Activated CD8-positive, alpha-beta T cell treated with anti-CD3 and anti-CD28 coated beads, Interleukin-2, amount 10 ng/mL, durations not matched to agents 7 days and 5 days (primary cell): ENCODE data around the gene TMEM19. TPM values are rescaled to one million over a fixed set of nuclear protein-coding genes. Genes with fewer than 3 reads are reported as not detected.

Experiments used
- ATAC-seq: fragments of 150-1000 bp; cut with Tn5 transposase; one replicate; pipeline ENCODE4 v1.10.0; 2021; ENCODE audit warnings: moderate library complexity
- CTCF ChIA-PET: fragments of 350-600 bp; sonication (Branson Sonifier 250); formaldehyde crosslinking; loops from one replicate; lab custom pipeline; 2021; ENCODE audit warnings: antibody characterized with exemption; lab: Charles Lee
- POLR2A ChIA-PET: fragments of 350-600 bp; sonication (Branson Sonifier 250); formaldehyde crosslinking; loops from one replicate; lab custom pipeline; 2021; ENCODE audit warnings: antibody characterized with exemption; lab: Charles Lee
- DNase-seq: peaks from one replicate; pipeline ENCODE4 v3.0.0-alpha.2; 2020
- H3K27ac Mint-ChIP-seq: one replicate; pipeline ENCODE4 v1.8.0; 2021; ENCODE audit warnings: mild to moderate bottlenecking, mixed read lengths
- H3K27me3 Mint-ChIP-seq: one replicate; pipeline ENCODE4 v1.8.0; 2021; ENCODE audit warnings: low read depth, mixed read lengths
- H3K36me3 Mint-ChIP-seq: one replicate; pipeline ENCODE4 v1.8.0; 2021; ENCODE audit warnings: low read depth, mixed read lengths
- H3K4me1 Mint-ChIP-seq: one replicate; pipeline ENCODE4 v1.8.0; 2021; ENCODE audit warnings: low read depth, mixed read lengths
- H3K4me3 Mint-ChIP-seq: one replicate; pipeline ENCODE4 v1.8.0; 2021; ENCODE audit warnings: mild to moderate bottlenecking, mixed read lengths
- H3K9me3 Mint-ChIP-seq: one replicate; pipeline ENCODE4 v1.8.0; 2022; ENCODE audit warnings: mixed read lengths; ENCODE audit not compliant: insufficient read depth
- total RNA-seq, 2 experiments: library from RNA; stranded (reverse); gene quantifications; one replicate each; pipeline ENCODE4 v1.2.3, GENCODE V29; 2021

The TMEM19 gene
- total RNA-seq, 2 experiments from 2014 or later, result 22.1 to 23.9 TPM

GRCh38 chr12:71718611-71719010 lies 32.7 kb downstream of the TMEM19 start:
- ChIA-PET CTCF (no interaction called here), POLR2A (no interaction called here)
- H3K9me3 Mint-ChIP-seq, result peaks cover 5% of the 10 kb centered on the region
- no peak overlapping the region for H3K4me3 Mint-ChIP-seq
- H3K27me3 Mint-ChIP-seq, result no peaks in the 10 kb centered on the region
- no peak overlapping the region for H3K27ac Mint-ChIP-seq
- H3K36me3 Mint-ChIP-seq, result no peaks in the 10 kb centered on the region
- no peak for ATAC-seq
- DNase-seq, result no peak
- no peaks in the 10 kb centered on the region for H3K4me1 Mint-ChIP-seq

GRCh38 chr12:71719647-71720370 lies 33.9 kb downstream of the TMEM19 start:
- Mint-ChIP-seq H3K9me3 (no peaks in the 10 kb centered on the region), H3K27me3 (no peaks in the 10 kb centered on the region), H3K4me3 (no peak overlapping the region), H3K27ac (no peak overlapping the region), H3K36me3 (no peaks in the 10 kb centered on the region), H3K4me1 (no peaks in the 10 kb centered on the region)
- CTCF ChIA-PET, result interaction anchor here (0.6 kb wide), 1 partner anchor 12 kb away, joined by 3 read pairs; no protein-coding TSS in a partner anchor
- POLR2A ChIA-PET, result no interaction called here
- ATAC-seq (no peak), DNase-seq (no peak)

DNA sequence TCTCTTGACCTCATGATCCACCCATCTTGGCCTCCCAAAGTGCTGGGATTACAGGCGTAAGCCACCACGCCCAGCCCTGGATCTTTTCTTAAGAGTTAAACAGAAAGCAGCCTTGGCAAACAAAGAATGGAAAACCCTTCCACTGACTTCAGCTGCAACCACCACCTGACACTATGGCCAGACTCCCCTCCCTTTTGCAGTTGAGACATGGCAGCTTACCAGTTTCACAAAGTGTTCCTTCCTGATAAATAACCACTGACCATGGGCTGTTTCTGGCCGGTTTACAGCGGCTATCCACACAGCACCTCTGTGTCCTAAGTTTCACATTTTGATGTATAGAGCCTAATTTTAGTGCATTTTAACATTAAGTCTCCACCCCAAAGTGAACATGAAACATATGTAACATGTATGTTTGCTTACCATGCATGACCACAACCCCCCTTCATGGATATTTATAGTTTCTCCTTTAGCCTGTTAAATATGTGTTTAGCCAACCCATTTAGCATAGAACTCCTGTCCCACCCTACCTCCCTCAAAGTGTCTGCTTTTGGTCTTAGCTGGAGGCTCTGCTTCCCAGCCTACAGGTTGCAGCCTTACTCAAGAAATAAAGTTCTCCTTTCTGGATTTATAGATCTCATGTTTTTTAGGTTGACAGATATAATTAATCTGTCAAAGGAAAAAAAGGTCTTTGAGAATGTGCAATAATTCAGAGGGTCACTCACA lies 36.1 kb downstream of the TMEM19 start:
- H3K4me1 Mint-ChIP-seq, result no peaks in the 10 kb centered on the region
- H3K9me3 Mint-ChIP-seq, result no peaks in the 10 kb centered on the region
- H3K27me3 Mint-ChIP-seq, result peaks cover 3% of the 10 kb centered on the region
- H3K4me3 Mint-ChIP-seq, result no peak overlapping the region
- DNase-seq, result no peak
- ATAC-seq, result no peak
- H3K36me3 Mint-ChIP-seq, result no peaks in the 10 kb centered on the region
- CTCF ChIA-PET, result interaction anchor here (1.4 kb wide), 1 partner anchor 25 kb away, joined by 3 read pairs; no protein-coding TSS in a partner anchor
- POLR2A ChIA-PET, result no interaction called here
- no peak overlapping the region for H3K27ac Mint-ChIP-seq

DNA sequence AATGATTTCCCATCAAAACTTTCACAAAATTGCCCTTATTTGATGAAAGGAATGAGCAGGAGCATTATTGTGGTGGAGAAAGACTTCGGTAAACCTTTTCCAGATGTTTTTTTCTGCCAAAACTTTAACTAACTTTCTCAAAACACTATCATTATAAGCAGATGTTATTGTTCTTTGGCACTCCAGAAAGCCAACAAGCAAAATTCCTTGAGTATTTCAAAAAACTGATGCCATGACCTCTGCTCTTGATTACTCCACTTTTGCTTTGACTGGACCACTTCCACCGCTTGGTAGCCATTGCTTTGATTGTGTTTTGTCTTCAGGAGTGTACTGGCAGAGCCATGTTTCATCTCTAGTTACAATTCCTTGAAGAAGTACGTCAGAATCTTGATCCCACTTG lies 39.1 kb downstream of the TMEM19 start:
- ChIA-PET POLR2A (no interaction called here), CTCF (no interaction called here)
- no peaks in the 10 kb centered on the region for H3K36me3 Mint-ChIP-seq
- H3K4me1 Mint-ChIP-seq, result no peaks in the 10 kb centered on the region
- no peak overlapping the region for H3K4me3 Mint-ChIP-seq
- peaks cover 3% of the 10 kb centered on the region for H3K27me3 Mint-ChIP-seq
- H3K9me3 Mint-ChIP-seq, result no peaks in the 10 kb centered on the region
- DNase-seq, result no peak
- H3K27ac Mint-ChIP-seq, result no peak overlapping the region
- ATAC-seq, result no peak

- Mint-ChIP-seq H3K4me3 (no peak overlapping the region), H3K9me3 (no peaks in the 10 kb centered on the region), H3K4me1 (no peaks in the 10 kb centered on the region), H3K27ac (no peak overlapping the region), H3K36me3 (no peaks in the 10 kb centered on the region), H3K27me3 (peaks cover 3% of the 10 kb centered on the region)
- ChIA-PET CTCF (interaction anchor here (0.8 kb wide), 1 partner anchor 311 kb away, joined by 3 read pairs; no protein-coding TSS in a partner anchor), POLR2A (no interaction called here)
- no peak for DNase-seq
- ATAC-seq, result no peak
These were observed 40.7 kb downstream of the TMEM19 start for GRCh38 chr12:71726548-71726947.

DNA sequence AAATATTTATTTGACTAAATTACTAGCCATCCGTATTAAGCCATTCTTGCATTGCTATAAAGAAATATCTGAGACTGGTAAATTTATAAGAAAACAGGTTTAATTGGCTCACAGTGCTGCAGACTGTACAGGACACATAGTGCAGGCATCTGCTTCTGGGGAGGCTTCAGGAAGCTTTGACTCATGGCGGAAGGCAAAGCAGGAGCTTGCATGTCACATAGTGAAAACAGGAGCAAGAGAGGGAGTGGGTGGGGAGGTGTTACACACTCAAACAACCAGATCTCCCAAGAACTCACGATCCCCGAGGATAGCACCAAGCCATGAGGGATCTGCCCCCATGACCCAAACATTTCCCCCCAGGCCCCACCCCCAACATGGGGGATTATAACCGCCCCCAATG lies 42.1 kb downstream of the TMEM19 start:
- Mint-ChIP-seq H3K36me3 (no peaks in the 10 kb centered on the region), H3K4me1 (no peaks in the 10 kb centered on the region), H3K27me3 (peaks cover 3% of the 10 kb centered on the region), H3K27ac (no peak overlapping the region), H3K9me3 (no peaks in the 10 kb centered on the region), H3K4me3 (no peak overlapping the region)
- DNase-seq (no peak), ATAC-seq (no peak)
- POLR2A ChIA-PET, result no interaction called here
- CTCF ChIA-PET, result no interaction called here

- Mint-ChIP-seq H3K4me1 (no peaks in the 10 kb centered on the region), H3K4me3 (no peak overlapping the region), H3K36me3 (no peaks in the 10 kb centered on the region), H3K27me3 (no peaks in the 10 kb centered on the region), H3K27ac (no peak overlapping the region), H3K9me3 (no peaks in the 10 kb centered on the region)
- DNase-seq (no peak), ATAC-seq (no peak)
- ChIA-PET POLR2A (no interaction called here), CTCF (interaction anchor here (1.9 kb wide), 1 partner anchor 16 kb away, joined by 7 read pairs; no protein-coding TSS in a partner anchor)
These were observed 45.1 kb downstream of the TMEM19 start for GRCh38 chr12:71730936-71731335.

DNA sequence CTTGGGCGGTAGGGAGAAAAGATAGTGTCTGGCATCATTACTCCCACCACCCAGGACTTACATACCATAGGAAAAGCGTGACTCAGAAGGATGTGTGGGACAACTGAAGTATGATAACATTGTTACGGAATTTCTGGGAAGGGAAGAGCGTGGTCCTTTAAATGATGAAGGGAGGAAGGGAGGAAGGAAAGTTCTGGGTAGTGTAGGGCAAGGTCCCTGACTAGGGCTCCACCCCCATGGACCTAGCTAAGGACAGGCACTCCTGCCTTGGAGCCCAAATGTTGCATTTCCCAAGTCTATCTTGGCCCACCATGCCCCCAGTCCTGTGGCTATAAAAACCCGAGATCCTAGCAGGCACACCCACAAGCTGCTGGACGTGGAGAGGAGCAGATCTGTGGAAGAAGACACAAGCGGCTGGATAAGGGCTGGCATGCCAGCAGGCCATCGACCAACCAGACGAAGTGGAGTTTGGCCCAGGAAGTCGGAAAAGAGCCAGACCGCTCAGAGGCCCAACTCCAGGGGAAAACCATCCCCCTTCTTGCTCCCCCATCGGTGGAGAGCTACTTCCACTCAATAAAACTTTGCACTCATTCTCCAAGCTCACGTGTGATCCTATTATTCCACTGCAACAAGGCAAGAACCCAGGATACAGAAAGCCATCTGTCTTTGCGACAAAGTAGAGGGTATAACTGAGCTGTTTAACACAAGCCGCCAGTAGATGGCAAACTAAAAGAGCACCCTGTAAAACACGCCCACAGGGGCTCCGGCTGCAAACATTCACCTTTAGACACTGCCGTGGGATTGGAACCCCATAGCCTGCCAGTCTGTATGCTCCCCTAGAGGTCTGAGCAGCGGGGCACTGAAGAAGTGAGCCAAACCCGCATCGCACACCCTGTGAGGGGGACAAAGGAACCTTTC lies 45.8 kb downstream of the TMEM19 start:
- H3K27ac Mint-ChIP-seq, result no peak overlapping the region
- ChIA-PET CTCF (interaction anchor here (0.7 to 1.9 kb wide), 2 partner anchors 12 to 16 kb away, joined by 3 to 7 read pairs; no protein-coding TSS in a partner anchor), POLR2A (no interaction called here)
- H3K4me1 Mint-ChIP-seq, result no peaks in the 10 kb centered on the region
- ATAC-seq, result no peak
- H3K27me3 Mint-ChIP-seq, result no peaks in the 10 kb centered on the region
- DNase-seq, result no peak
- H3K4me3 Mint-ChIP-seq, result no peak overlapping the region
- no peaks in the 10 kb centered on the region for H3K36me3 Mint-ChIP-seq
- H3K9me3 Mint-ChIP-seq, result no peaks in the 10 kb centered on the region

GRCh38 chr12:71732357-71732712 lies 46.5 kb downstream of the TMEM19 start:
- H3K27ac Mint-ChIP-seq, result no peak overlapping the region
- no peaks in the 10 kb centered on the region for H3K4me1 Mint-ChIP-seq
- H3K9me3 Mint-ChIP-seq, result no peaks in the 10 kb centered on the region
- ChIA-PET POLR2A (no interaction called here), CTCF (interaction anchor here (0.7 to 1.9 kb wide), 2 partner anchors 12 to 15 kb away, joined by 3 to 7 read pairs; no protein-coding TSS in a partner anchor)
- ATAC-seq, result no peak
- no peaks in the 10 kb centered on the region for H3K27me3 Mint-ChIP-seq
- no peaks in the 10 kb centered on the region for H3K36me3 Mint-ChIP-seq
- H3K4me3 Mint-ChIP-seq, result no peak overlapping the region
- no peak for DNase-seq

DNA sequence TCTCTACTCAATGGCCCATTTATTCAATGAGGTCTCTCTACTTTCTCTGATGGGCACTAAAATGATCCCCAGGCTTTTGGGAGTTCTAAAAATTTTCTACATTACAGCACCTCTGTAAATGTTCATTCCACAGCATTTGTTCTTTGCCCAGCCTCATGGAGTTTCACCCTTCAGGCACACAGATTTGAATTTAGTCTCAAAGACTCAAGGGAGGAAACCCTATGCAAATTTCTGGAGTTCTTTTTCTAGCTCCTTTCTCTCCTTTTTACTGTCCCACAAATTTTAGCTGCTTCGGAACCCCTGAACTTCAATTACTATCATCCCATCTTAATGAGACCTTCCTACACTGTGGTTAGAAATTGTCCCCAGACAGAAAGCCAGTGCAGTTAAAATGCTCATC lies 51.3 kb downstream of the TMEM19 start:
- no peak for DNase-seq
- Mint-ChIP-seq H3K9me3 (no peaks in the 10 kb centered on the region), H3K27ac (no peak overlapping the region), H3K4me1 (no peaks in the 10 kb centered on the region), H3K27me3 (peaks cover 5% of the 10 kb centered on the region), H3K36me3 (no peaks in the 10 kb centered on the region), H3K4me3 (no peak overlapping the region)
- POLR2A ChIA-PET, result no interaction called here
- CTCF ChIA-PET, result interaction anchor here (4.1 kb wide), 1 partner anchor 11 kb away, joined by 21 read pairs; no protein-coding TSS in a partner anchor
- ATAC-seq, result no peak

DNA sequence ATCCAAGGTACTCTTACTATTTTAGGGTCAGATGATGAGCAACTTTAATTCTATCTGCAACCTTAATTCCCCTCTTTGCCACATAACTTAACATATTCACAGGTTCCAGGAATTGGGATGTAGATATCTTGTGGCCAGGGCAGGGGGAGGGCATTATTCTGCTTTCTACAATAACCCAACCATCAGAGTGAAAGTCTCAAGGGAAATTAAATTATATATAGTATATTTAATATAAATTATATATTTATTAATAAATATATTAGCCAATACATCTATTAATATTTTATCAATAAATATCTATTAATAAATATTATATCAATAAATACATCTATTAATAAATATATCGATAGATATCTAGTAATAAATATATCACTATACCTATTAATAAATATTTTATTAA lies 57.1 kb downstream of the TMEM19 start:
- DNase-seq (no peak), ATAC-seq (no peak)
- H3K36me3 Mint-ChIP-seq, result no peaks in the 10 kb centered on the region
- no peaks in the 10 kb centered on the region for H3K9me3 Mint-ChIP-seq
- H3K4me3 Mint-ChIP-seq, result no peak overlapping the region
- POLR2A ChIA-PET, result no interaction called here
- H3K27ac Mint-ChIP-seq, result no peak overlapping the region
- H3K4me1 Mint-ChIP-seq, result no peaks in the 10 kb centered on the region
- CTCF ChIA-PET, result interaction anchor here (1.5 kb wide), 1 partner anchor 12 kb away, joined by 3 read pairs; the partner anchor contains the start of gene RAB21
- H3K27me3 Mint-ChIP-seq, result peaks cover 8% of the 10 kb centered on the region
